ENCODE results near the gene CELF2.

- TF ChIP-seq, protein P1, sequence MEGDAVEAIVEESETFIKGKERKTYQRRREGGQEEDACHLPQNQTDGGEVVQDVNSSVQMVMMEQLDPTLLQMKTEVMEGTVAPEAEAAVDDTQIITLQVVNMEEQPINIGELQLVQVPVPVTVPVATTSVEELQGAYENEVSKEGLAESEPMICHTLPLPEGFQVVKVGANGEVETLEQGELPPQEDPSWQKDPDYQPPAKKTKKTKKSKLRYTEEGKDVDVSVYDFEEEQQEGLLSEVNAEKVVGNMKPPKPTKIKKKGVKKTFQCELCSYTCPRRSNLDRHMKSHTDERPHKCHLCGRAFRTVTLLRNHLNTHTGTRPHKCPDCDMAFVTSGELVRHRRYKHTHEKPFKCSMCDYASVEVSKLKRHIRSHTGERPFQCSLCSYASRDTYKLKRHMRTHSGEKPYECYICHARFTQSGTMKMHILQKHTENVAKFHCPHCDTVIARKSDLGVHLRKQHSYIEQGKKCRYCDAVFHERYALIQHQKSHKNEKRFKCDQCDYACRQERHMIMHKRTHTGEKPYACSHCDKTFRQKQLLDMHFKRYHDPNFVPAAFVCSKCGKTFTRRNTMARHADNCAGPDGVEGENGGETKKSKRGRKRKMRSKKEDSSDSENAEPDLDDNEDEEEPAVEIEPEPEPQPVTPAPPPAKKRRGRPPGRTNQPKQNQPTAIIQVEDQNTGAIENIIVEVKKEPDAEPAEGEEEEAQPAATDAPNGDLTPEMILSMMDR (IDR thresholded peaks at IDR 0.05) = no peak
- TF ChIP-seq POLR2A (IDR thresholded peaks at IDR 0.05) = no peak
Observed at GRCh38 chr10:11046776-11047160, 29.1 kb downstream of the CELF2 start.

All from thyroid gland (tissue), 4 donors.